HepG2 (cell line): ENCODE data around the gene COQ9. TPM values are rescaled to one million over a fixed set of nuclear protein-coding genes. Genes with fewer than 3 reads are reported as not detected.
A peak's percentile ranks its signal among the peaks of the same experiment; 100 is the strongest.

Source experiments
- HES4 ChIP-seq: sonication (generic); formaldehyde crosslinking; IDR thresholded peaks from 2 replicates; pipeline ENCODE4 v1.9.0; 2021; ENCODE audit warnings: mild to moderate bottlenecking, missing genetic modification reagents, borderline replicate concordance
- KLF16 ChIP-seq, 2 experiments: sonication (generic) in 1 of 2; formaldehyde crosslinking in 1 of 2; IDR thresholded peaks; 2 replicates each; pipeline versions ENCODE4 v1.6.1 to v1.8.0; 2016 to 2023; ENCODE audit warnings: missing genetic modification reagents in 2 of 2, missing compliant biosample characterization in 1 of 2
- LBX2 ChIP-seq: sonication (generic); formaldehyde crosslinking; IDR thresholded peaks from 2 replicates; pipeline ENCODE4 v1.5.0; 2020; ENCODE audit warnings: missing genetic modification reagents, mild to moderate bottlenecking, borderline replicate concordance
- RFXAP ChIP-seq: sonication (generic); formaldehyde crosslinking; IDR thresholded peaks from 2 replicates; pipeline ENCODE4 v1.4.0; 2020; ENCODE audit warnings: missing genetic modification reagents, borderline replicate concordance
- STAG1 ChIP-seq: sonication (generic); formaldehyde crosslinking; IDR thresholded peaks from 2 replicates; pipeline ENCODE4 v1.4.0; 2020; ENCODE audit warnings: missing genetic modification reagents
- SYNCRIP ChIP-seq: fragments of 200-400 bp; formaldehyde crosslinking; IDR thresholded peaks from 2 replicates; pipeline ENCODE4 v1.6.1; 2018; ENCODE audit warnings: mild to moderate bottlenecking, low read depth, low read length; ENCODE audit not compliant: insufficient read depth
- ZEB1 ChIP-seq: IDR thresholded peaks from 2 replicates; pipeline ENCODE4 v1.6.1; 2012; ENCODE audit warnings: mild to moderate bottlenecking, low read depth, inconsistent platforms; ENCODE audit not compliant: insufficient replicate concordance
- ZNF205 ChIP-seq: IDR thresholded peaks from 2 replicates; pipeline ENCODE4 v1.6.1; 2018; ENCODE audit warnings: missing biosample characterization, missing genetic modification reagents
- ZNF224 ChIP-seq: sonication (generic); formaldehyde crosslinking; IDR thresholded peaks from 2 replicates; pipeline ENCODE4 v1.5.0; 2020; ENCODE audit warnings: mild to moderate bottlenecking, missing genetic modification reagents
- polyA plus RNA-seq, 8 experiments: library from polyadenylated mRNA; depleted of rRNA in 3 of 8; stranded (reverse) in 7 of 8; unstranded in 1 of 8; fragments of >200 nt; fragmentation: Illumina TruSeq in 4 of 8; extraction: Trizol in 4 of 8; gene quantifications; 2 replicates each; pipeline versions ENCODE4 v1.2.1 to v1.2.3, GENCODE V29; 2011 to 2016; ENCODE audit warnings: low read depth in 4 of 8, missing spikeins in 1 of 8, mixed read lengths in 1 of 8; ENCODE audit not compliant: insufficient read depth in 1 of 8
- total RNA-seq, 5 experiments: library from RNA; depleted of rRNA; stranded (reverse); fragments of >200 nt; fragmentation: Illumina TruSeq; extraction: Trizol; gene quantifications; 2 replicates each; pipeline ENCODE4 v1.2.3, GENCODE V29; 2016; ENCODE audit warnings: low read depth in 1 of 5
- TF ChIP-seq, protein P1 (sequence below): sonication (generic); formaldehyde crosslinking; IDR thresholded peaks from 2 replicates; pipeline ENCODE4 v1.4.0; 2020; ENCODE audit warnings: missing genetic modification reagents
- TF ChIP-seq, protein P2 (sequence below): sonication (generic); formaldehyde crosslinking; IDR thresholded peaks from 2 replicates; pipeline ENCODE4 v1.4.0; 2020; ENCODE audit warnings: missing genetic modification reagents, borderline replicate concordance
- TF ChIP-seq, protein P3 (sequence below): sonication (generic); formaldehyde crosslinking; conservative IDR thresholded peaks from 2 replicates; pipeline ENCODE4 v1.5.0; 2020; ENCODE audit warnings: missing genetic modification reagents
- TF ChIP-seq, protein P4 (sequence below): sonication (generic); formaldehyde crosslinking; IDR thresholded peaks from 2 replicates; pipeline ENCODE4 v1.4.0; 2020; ENCODE audit warnings: missing genetic modification reagents
- TF ChIP-seq, protein P5 (sequence below): sonication (generic); formaldehyde crosslinking; IDR thresholded peaks from 2 replicates; pipeline ENCODE4 v1.4.0; 2020; ENCODE audit warnings: missing genetic modification reagents

COQ9 gene
- total and polyA plus RNA-seq, 2 of the 13 experiments (the other 11 are each of a cell fraction or from before 2014, with no cell fraction given), result 57.5 to 108 TPM

GRCh38 chr16:57447186-57447962, at the start of gene COQ9, which contains the start of gene CIAPIN1 (continued):
- TF ChIP-seq ZEB1, result no peak
- TF ChIP-seq HES4, result peak; percentile 98
- no peak for TF ChIP-seq SYNCRIP
- TF ChIP-seq KLF16 (CRISPR knock-in tag; IDR thresholded peaks at IDR 0.05), result peak in 1 of 2 experiments; percentile 98; a peak in 2 of 4 replicates
- TF ChIP-seq LBX2 (CRISPR knock-in tag), result no peak; the same call in 1 of the 2 replicates
- TF ChIP-seq, protein P1, sequence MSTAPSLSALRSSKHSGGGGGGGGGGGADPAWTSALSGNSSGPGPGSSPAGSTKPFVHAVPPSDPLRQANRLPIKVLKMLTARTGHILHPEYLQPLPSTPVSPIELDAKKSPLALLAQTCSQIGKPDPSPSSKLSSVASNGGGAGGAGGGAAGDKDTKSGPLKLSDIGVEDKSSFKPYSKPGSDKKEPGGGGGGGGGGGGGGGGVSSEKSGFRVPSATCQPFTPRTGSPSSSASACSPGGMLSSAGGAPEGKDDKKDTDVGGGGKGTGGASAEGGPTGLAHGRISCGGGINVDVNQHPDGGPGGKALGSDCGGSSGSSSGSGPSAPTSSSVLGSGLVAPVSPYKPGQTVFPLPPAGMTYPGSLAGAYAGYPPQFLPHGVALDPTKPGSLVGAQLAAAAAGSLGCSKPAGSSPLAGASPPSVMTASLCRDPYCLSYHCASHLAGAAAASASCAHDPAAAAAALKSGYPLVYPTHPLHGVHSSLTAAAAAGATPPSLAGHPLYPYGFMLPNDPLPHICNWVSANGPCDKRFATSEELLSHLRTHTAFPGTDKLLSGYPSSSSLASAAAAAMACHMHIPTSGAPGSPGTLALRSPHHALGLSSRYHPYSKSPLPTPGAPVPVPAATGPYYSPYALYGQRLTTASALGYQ (CRISPR knock-in tag), result peak; percentile 56; the same call in 1 of the 2 replicates
- no peak for TF ChIP-seq STAG1 (CRISPR knock-in tag)
- TF ChIP-seq, protein P2, sequence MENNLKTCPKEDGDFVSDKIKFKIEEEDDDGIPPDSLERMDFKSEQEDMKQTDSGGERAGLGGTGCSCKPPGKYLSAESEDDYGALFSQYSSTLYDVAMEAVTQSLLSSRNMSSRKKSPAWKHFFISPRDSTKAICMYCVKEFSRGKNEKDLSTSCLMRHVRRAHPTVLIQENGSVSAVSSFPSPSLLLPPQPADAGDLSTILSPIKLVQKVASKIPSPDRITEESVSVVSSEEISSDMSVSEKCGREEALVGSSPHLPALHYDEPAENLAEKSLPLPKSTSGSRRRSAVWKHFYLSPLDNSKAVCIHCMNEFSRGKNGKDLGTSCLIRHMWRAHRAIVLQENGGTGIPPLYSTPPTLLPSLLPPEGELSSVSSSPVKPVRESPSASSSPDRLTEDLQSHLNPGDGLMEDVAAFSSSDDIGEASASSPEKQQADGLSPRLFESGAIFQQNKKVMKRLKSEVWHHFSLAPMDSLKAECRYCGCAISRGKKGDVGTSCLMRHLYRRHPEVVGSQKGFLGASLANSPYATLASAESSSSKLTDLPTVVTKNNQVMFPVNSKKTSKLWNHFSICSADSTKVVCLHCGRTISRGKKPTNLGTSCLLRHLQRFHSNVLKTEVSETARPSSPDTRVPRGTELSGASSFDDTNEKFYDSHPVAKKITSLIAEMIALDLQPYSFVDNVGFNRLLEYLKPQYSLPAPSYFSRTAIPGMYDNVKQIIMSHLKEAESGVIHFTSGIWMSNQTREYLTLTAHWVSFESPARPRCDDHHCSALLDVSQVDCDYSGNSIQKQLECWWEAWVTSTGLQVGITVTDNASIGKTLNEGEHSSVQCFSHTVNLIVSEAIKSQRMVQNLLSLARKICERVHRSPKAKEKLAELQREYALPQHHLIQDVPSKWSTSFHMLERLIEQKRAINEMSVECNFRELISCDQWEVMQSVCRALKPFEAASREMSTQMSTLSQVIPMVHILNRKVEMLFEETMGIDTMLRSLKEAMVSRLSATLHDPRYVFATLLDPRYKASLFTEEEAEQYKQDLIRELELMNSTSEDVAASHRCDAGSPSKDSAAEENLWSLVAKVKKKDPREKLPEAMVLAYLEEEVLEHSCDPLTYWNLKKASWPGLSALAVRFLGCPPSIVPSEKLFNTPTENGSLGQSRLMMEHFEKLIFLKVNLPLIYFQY (CRISPR knock-in tag), result 0 out of 2 replicates have a peak, but pooled peaks have one; percentile 63
- 0 out of 2 replicates have a peak, but pooled peaks have one; percentile 79 for TF ChIP-seq ZNF224 (CRISPR knock-in tag)
- TF ChIP-seq, protein P3, sequence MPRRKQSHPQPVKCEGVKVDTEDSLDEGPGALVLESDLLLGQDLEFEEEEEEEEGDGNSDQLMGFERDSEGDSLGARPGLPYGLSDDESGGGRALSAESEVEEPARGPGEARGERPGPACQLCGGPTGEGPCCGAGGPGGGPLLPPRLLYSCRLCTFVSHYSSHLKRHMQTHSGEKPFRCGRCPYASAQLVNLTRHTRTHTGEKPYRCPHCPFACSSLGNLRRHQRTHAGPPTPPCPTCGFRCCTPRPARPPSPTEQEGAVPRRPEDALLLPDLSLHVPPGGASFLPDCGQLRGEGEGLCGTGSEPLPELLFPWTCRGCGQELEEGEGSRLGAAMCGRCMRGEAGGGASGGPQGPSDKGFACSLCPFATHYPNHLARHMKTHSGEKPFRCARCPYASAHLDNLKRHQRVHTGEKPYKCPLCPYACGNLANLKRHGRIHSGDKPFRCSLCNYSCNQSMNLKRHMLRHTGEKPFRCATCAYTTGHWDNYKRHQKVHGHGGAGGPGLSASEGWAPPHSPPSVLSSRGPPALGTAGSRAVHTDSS (CRISPR knock-in tag), result no peak; the same call in 1 of the 2 replicates
- peak; percentile 81; the same call in 1 of the 2 replicates for TF ChIP-seq ZNF205 (CRISPR knock-in tag)
- TF ChIP-seq, protein P4, sequence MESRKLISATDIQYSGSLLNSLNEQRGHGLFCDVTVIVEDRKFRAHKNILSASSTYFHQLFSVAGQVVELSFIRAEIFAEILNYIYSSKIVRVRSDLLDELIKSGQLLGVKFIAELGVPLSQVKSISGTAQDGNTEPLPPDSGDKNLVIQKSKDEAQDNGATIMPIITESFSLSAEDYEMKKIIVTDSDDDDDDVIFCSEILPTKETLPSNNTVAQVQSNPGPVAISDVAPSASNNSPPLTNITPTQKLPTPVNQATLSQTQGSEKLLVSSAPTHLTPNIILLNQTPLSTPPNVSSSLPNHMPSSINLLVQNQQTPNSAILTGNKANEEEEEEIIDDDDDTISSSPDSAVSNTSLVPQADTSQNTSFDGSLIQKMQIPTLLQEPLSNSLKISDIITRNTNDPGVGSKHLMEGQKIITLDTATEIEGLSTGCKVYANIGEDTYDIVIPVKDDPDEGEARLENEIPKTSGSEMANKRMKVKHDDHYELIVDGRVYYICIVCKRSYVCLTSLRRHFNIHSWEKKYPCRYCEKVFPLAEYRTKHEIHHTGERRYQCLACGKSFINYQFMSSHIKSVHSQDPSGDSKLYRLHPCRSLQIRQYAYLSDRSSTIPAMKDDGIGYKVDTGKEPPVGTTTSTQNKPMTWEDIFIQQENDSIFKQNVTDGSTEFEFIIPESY (CRISPR knock-in tag), result peak; percentile 22; the same call in 1 of the 2 replicates
- peak; percentile 87; the same call in 1 of the 2 replicates for TF ChIP-seq RFXAP (CRISPR knock-in tag)
- TF ChIP-seq, protein P5, sequence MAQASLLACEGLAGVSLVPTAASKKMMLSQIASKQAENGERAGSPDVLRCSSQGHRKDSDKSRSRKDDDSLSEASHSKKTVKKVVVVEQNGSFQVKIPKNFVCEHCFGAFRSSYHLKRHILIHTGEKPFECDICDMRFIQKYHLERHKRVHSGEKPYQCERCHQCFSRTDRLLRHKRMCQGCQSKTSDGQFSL (CRISPR knock-in tag), result no peak; the same call in 1 of the 2 replicates
